Measurements from ENCODE around the gene ACO2.
"Not testable (repeated sequence)": the region's sequence is repeated elsewhere in the genome, so short reads cannot be mapped to it uniquely, and the experiment has no call there.

Gene ACO2

GRCh38 chr22:41468381-41469217, at the start of gene ACO2, which contains the start of gene PHF5A:
TSS of gene ACO2 (plus strand) at chr22:41469117. CDS start at chr22:41469147, 30 bp downstream.
TSS of gene PHF5A (minus strand) at chr22:41468692. CDS start at chr22:41468653, 39 bp downstream.
- DNase-seq, result peak; percentile 98

- no peak for DNase-seq
These were observed 43.1 kb upstream of the ACO2 start for GRCh38 chr22:41425660-41426365.

- DNase-seq, result no peak
These were observed 39.5 kb upstream of the ACO2 start for GRCh38 chr22:41429232-41429950.

- DNase-seq, result no peak
These were observed 39.0 kb upstream of the ACO2 start for GRCh38 chr22:41429951-41430332.

- DNase-seq, result no peak
These were observed 37.3 kb upstream of the ACO2 start for GRCh38 chr22:41431656-41432055.

- DNase-seq, result not testable (repeated sequence)
These were observed 35.4 kb upstream of the ACO2 start for GRCh38 chr22:41433480-41433879.

- not testable (repeated sequence) for DNase-seq
These were observed 34.4 kb upstream of the ACO2 start for GRCh38 chr22:41434361-41435003.

GRCh38 chr22:41435560-41435959, 33.4 kb upstream of the ACO2 start:
- DNase-seq, result no peak

- DNase-seq, result no peak
These were observed 32.4 kb upstream of the ACO2 start for GRCh38 chr22:41436322-41437113.

- DNase-seq, result no peak
These were observed 31.7 kb upstream of the ACO2 start for GRCh38 chr22:41437198-41437597.

GRCh38 chr22:41440511-41440910, 28.4 kb upstream of the ACO2 start:
- not testable (repeated sequence) for DNase-seq

GRCh38 chr22:41442240-41442792, 26.6 kb upstream of the ACO2 start:
- peak; percentile 70 for DNase-seq

- DNase-seq, result peak; percentile 79
These were observed 24.4 kb upstream of the ACO2 start for GRCh38 chr22:41444360-41445128.

- DNase-seq, result peak; percentile 61
These were observed 23.5 kb upstream of the ACO2 start for GRCh38 chr22:41445129-41446056.

GRCh38 chr22:41446057-41446501, 22.8 kb upstream of the ACO2 start:
- DNase-seq, result no peak

GRCh38 chr22:41446639-41447434, 22.1 kb upstream of the ACO2 start, which contains the start of gene TOB2:
TSS of gene TOB2 (minus strand) at chr22:41446801. CDS start at chr22:41437345, 9,456 bp downstream.
- DNase-seq, result peak; percentile 57

- no peak for DNase-seq
These were observed 21.3 kb upstream of the ACO2 start for GRCh38 chr22:41447435-41448188.
